Endothelial cell of umbilical vein (primary cell): Measurements from ENCODE around the gene MAP3K4. TPM values are rescaled to one million over a fixed set of nuclear protein-coding genes. Genes with fewer than 3 reads are reported as not detected.

ENCODE experiments used
- BruUV-seq: library from RNA; stranded (reverse); fragments of 400-500 nt; replicated peaks from 2 replicates; lab custom pipeline; 2021; lab: Mats Ljungman, UMichigan
- CTCF ChIA-PET: fragments of 300-600, 350-600 bp; sonication (Branson Sonifier 250); formaldehyde crosslinking; loops from one replicate; lab custom pipeline; 2021; ENCODE audit warnings: antibody characterized with exemption, inconsistent platforms; lab: Charles Lee
- POLR2A ChIA-PET: fragments of 300-600, 350-600 bp; sonication (Branson Sonifier 250); formaldehyde crosslinking; loops from one replicate; lab custom pipeline; 2021; ENCODE audit warnings: antibody characterized with exemption, inconsistent platforms; lab: Charles Lee
- DNase-seq: peaks from one replicate; pipeline ENCODE4 v3.0.0-alpha.2; 2011; ENCODE audit warnings: low read depth, low spot score
- FAIRE-seq: peaks from 2 replicates; lab custom pipeline; 2011; peaks lifted over from hg19 to GRCh38; lab: Jason Lieb, UNC
- H2AFZ ChIP-seq: 2 replicates; pipeline ENCODE4 v1.6.0; 2012; ENCODE audit warnings: low read depth, low read length, control low read depth, inconsistent platforms
- H3K27ac ChIP-seq: 2 replicates; pipeline ENCODE4 v1.5.1; 2011; ENCODE audit warnings: low read depth, mild to moderate bottlenecking, control low read depth, low read length, moderate library complexity; ENCODE audit not compliant: insufficient read depth
- H3K27me3 ChIP-seq, 2 experiments: 2 replicates each; pipeline versions ENCODE4 v1.6.0 to v1.6.1; 2011; ENCODE audit warnings: low read length in 2 of 2, mixed read lengths in 1 of 2; ENCODE audit not compliant: control insufficient read depth in 2 of 2, insufficient read depth in 2 of 2
- H3K36me3 ChIP-seq, 2 experiments: 2 replicates in 1 of 2; 3 replicates in 1 of 2; pipeline ENCODE4 v1.5.1; 2011; ENCODE audit warnings: low read length in 2 of 2, mild to moderate bottlenecking in 1 of 2, moderate library complexity in 1 of 2; ENCODE audit not compliant: control insufficient read depth in 2 of 2, insufficient read depth in 2 of 2; ENCODE audit errors: extremely low read depth in 1 of 2
- H3K4me1 ChIP-seq: 3 replicates; pipeline ENCODE4 v1.5.1; 2011; ENCODE audit warnings: mild to moderate bottlenecking, low read length; ENCODE audit not compliant: control insufficient read depth, insufficient read depth; ENCODE audit errors: extremely low read depth
- H3K4me2 ChIP-seq: 2 replicates; pipeline ENCODE4 v1.6.1; 2011; ENCODE audit warnings: low read length, control low read depth, mixed read lengths; ENCODE audit not compliant: insufficient read depth
- H3K4me3 ChIP-seq, 3 experiments: fragments of 200-600 bp in 1 of 3; sonication (generic), shearing (Covaris generic) in 1 of 3; replicated peaks in 1 of 3; 2 replicates each; pipeline ENCODE4 v1.5.1; 2011 to 2016; ENCODE audit warnings: control low read depth in 3 of 3, low read length in 3 of 3, mild to moderate bottlenecking in 2 of 3, inconsistent platforms in 1 of 3, low read depth in 1 of 3, moderate library complexity in 1 of 3; ENCODE audit not compliant: insufficient read depth in 1 of 3
- H3K79me2 ChIP-seq: 2 replicates; pipeline ENCODE4 v1.6.0; 2012; ENCODE audit warnings: low read length, inconsistent platforms; ENCODE audit not compliant: control insufficient read depth, insufficient read depth
- H3K9ac ChIP-seq: replicated peaks from 2 replicates; pipeline ENCODE3; 2011; ENCODE audit warnings: low read length, control low read depth; ENCODE audit not compliant: insufficient read depth; ENCODE audit errors: extremely low read depth
- H3K9me1 ChIP-seq: replicated peaks from 3 replicates; pipeline ENCODE4 v1.6.0; 2011; ENCODE audit warnings: mild to moderate bottlenecking, low read length; ENCODE audit not compliant: control insufficient read depth, insufficient read depth; ENCODE audit errors: extremely low read depth
- H3K9me3 ChIP-seq: replicated peaks from 2 replicates; pipeline ENCODE4 v1.5.1; 2012; ENCODE audit warnings: low read length, inconsistent platforms; ENCODE audit not compliant: control insufficient read depth, insufficient read depth
- H4K20me1 ChIP-seq: replicated peaks from 2 replicates; pipeline ENCODE3; 2011; ENCODE audit warnings: mild to moderate bottlenecking, low read length; ENCODE audit not compliant: control insufficient read depth, insufficient read depth; ENCODE audit errors: extremely low read depth
- EZH2 ChIP-seq: IDR thresholded peaks from 2 replicates; pipeline ENCODE4 v1.6.1; 2012; ENCODE audit warnings: borderline replicate concordance, low read depth, mild to moderate bottlenecking, moderate library complexity, low read length, inconsistent platforms; ENCODE audit not compliant: severe bottlenecking
- FOS ChIP-seq: IDR thresholded peaks from 2 replicates; pipeline ENCODE4 v1.6.1; 2011; ENCODE audit warnings: mild to moderate bottlenecking, low read length, moderate library complexity, borderline replicate concordance; ENCODE audit not compliant: insufficient read depth
- JUN ChIP-seq: IDR thresholded peaks from 2 replicates; pipeline ENCODE4 v1.6.1; 2011; ENCODE audit warnings: borderline replicate concordance, low read depth; ENCODE audit not compliant: insufficient read length, insufficient read depth
- MYC ChIP-seq: IDR thresholded peaks from one replicate; pipeline ENCODE4 v1.6.1; 2011; ENCODE audit warnings: mild to moderate bottlenecking, low read depth, low read length
- POLR2A ChIP-seq: IDR thresholded peaks from 2 replicates; pipeline ENCODE4 v1.6.1; 2012; ENCODE audit warnings: low read depth, mild to moderate bottlenecking, control low read depth, low read length
- POLR2AphosphoS5 ChIP-seq: IDR thresholded peaks from 2 replicates; pipeline ENCODE4 v1.6.1; 2012; ENCODE audit warnings: low read depth, mild to moderate bottlenecking, control low read depth, low read length, moderate library complexity; ENCODE audit not compliant: insufficient read depth
- dilution Hi-C: fragments of 300-500 bp; cut with MboI; formaldehyde crosslinking; loops from one replicate; pipeline ENCODE4 v1.15.0; 2019; ENCODE audit warnings: low sequenced_read_pairs; ENCODE audit not compliant: extremely low pct_ligation_motif_present
- intact Hi-C: fragments of 100-400 bp; cut with micrococcal nuclease; formaldehyde crosslinking; loops from one replicate; pipeline ENCODE4 v1.10.0; 2022
- polyA plus RNA-seq, 4 experiments: library from polyadenylated mRNA; depleted of rRNA in 3 of 4; stranded (reverse) in 3 of 4; unstranded in 1 of 4; fragments of >200 nt; gene quantifications; 2 replicates each; pipeline versions ENCODE4 v1.2.1 to v1.2.3, GENCODE V29; 2011 to 2012; ENCODE audit warnings: missing spikeins in 1 of 4
- total RNA-seq: library from RNA; stranded (reverse); gene quantifications from 2 replicates; pipeline ENCODE4 v1.2.3, GENCODE V29; 2021
- TF ChIP-seq, protein P1 (sequence below): IDR thresholded peaks from 2 replicates; pipeline ENCODE4 v1.6.1; 2011; ENCODE audit not compliant: insufficient read depth, insufficient read length

MAP3K4 gene
- total and polyA plus RNA-seq, 2 donors (not counting 3 experiments of a cell fraction or from before 2014, with no cell fraction given): 10.8 to 42.3 TPM

GRCh38 chr6:161067749-161068148 lies 76.2 kb downstream of the MAP3K4 start:
- peaks cover 2% of the 10 kb centered on the region for H3K79me2 ChIP-seq
- dilution Hi-C loops: no loop called here
- H3K36me3 ChIP-seq: peaks cover 0 to 2% of the 10 kb centered on the region in 2 experiments
- DNase-seq (peak; percentile 59), FAIRE-seq (no peak)
- no peak overlapping the region for H3K4me2 ChIP-seq
- ChIA-PET CTCF (interaction anchor here (0.6 to 1.0 kb wide), 2 partner anchors 8 to 304 kb away, joined by 3 read pairs; no protein-coding TSS in a partner anchor), POLR2A (no interaction called here)
- H3K9ac ChIP-seq: no peak overlapping the region
- intact Hi-C loops: no loop called here
- H3K27ac ChIP-seq: no peak overlapping the region
- no peaks in the 10 kb centered on the region for H3K4me1 ChIP-seq
- H4K20me1 ChIP-seq: no peaks in the 10 kb centered on the region
- BruUV-seq: no TSS peak
- no peaks in the 10 kb centered on the region for H3K9me1 ChIP-seq
- H2AFZ ChIP-seq: no peak overlapping the region
- TF ChIP-seq POLR2AphosphoS5: no peak
- TF ChIP-seq JUN: peak; percentile 8
- no peaks in the 10 kb centered on the region for H3K27me3 ChIP-seq
- no peaks in the 10 kb centered on the region for H3K9me3 ChIP-seq
- no peak overlapping the region for H3K4me3 ChIP-seq

GRCh38 chr6:161068321-161068741 lies 76.8 kb downstream of the MAP3K4 start:
- no peaks in the 10 kb centered on the region for H3K4me1 ChIP-seq
- H3K4me2 ChIP-seq: no peak overlapping the region
- no peaks in the 10 kb centered on the region for H3K9me3 ChIP-seq
- H4K20me1 ChIP-seq: no peaks in the 10 kb centered on the region
- H3K27me3 ChIP-seq: no peaks in the 10 kb centered on the region
- DNase-seq (no peak), FAIRE-seq (no peak)
- no peak for TF ChIP-seq POLR2A
- TF ChIP-seq FOS: no peak
- TF ChIP-seq, protein P1, sequence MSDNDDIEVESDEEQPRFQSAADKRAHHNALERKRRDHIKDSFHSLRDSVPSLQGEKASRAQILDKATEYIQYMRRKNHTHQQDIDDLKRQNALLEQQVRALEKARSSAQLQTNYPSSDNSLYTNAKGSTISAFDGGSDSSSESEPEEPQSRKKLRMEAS: no peak
- no peak for TF ChIP-seq JUN
- TF ChIP-seq POLR2AphosphoS5: no peak
- no peak for TF ChIP-seq MYC
- TF ChIP-seq EZH2: no peak
- H3K9ac ChIP-seq: no peak overlapping the region
- dilution Hi-C loops (no loop called here), intact Hi-C loops (no loop called here)
- no peak overlapping the region for H3K27ac ChIP-seq
- BruUV-seq: no TSS peak
- ChIA-PET CTCF (interaction anchor here (0.6 to 1.0 kb wide), 2 partner anchors 8 to 303 kb away, joined by 3 read pairs; no protein-coding TSS in a partner anchor), POLR2A (no interaction called here)
- peaks cover 2% of the 10 kb centered on the region for H3K79me2 ChIP-seq
- no peak overlapping the region for H2AFZ ChIP-seq
- H3K36me3 ChIP-seq: peaks cover 0 to 2% of the 10 kb centered on the region in 2 experiments
- no peak overlapping the region for H3K4me3 ChIP-seq
- no peaks in the 10 kb centered on the region for H3K9me1 ChIP-seq
